Activated naive CD4-positive, alpha-beta T cell treated with anti-CD3 and anti-CD28 coated beads, Interleukin-2, amount 50 U/mL, for 16 hours (primary cell): Measurements from ENCODE around the gene TTC21A.

Experiments
- DNase-seq: peaks from one replicate; pipeline ENCODE4 v3.0.0-alpha.2; 2020

The TTC21A gene

GRCh38 chr3:39138804-39139415 is 31.4 kb downstream of the TTC21A start:
- DNase-seq, result no peak

GRCh38 chr3:39139442-39139841 is 32.0 kb downstream of the TTC21A start:
- DNase-seq, result no peak

GRCh38 chr3:39140341-39140971 is 33.0 kb downstream of the TTC21A start:
- DNase-seq, result no peak

GRCh38 chr3:39141171-39141995 is 33.9 kb downstream of the TTC21A start:
- DNase-seq, result no peak

DNA sequence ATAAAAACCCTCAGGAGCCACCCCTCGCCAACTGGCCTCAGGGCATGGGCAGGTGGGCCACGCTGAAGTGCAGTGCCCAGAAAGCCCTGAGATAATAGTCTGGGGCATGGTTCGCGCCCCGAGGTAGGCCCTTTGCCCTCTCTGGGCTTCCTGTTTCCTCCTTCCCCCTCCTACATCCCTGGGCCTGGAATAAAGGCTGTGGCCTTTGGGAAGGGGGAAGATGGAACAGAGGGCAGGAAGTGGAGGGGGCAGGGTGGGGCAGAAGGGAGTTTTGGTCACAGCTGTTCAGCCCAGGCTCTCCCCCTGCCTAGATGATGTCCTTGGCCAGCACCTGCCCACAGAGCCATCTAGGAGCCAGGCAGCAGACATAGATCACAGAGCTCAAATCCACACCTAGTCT is 34.6 kb downstream of the TTC21A start:
- no peak for DNase-seq

DNA sequence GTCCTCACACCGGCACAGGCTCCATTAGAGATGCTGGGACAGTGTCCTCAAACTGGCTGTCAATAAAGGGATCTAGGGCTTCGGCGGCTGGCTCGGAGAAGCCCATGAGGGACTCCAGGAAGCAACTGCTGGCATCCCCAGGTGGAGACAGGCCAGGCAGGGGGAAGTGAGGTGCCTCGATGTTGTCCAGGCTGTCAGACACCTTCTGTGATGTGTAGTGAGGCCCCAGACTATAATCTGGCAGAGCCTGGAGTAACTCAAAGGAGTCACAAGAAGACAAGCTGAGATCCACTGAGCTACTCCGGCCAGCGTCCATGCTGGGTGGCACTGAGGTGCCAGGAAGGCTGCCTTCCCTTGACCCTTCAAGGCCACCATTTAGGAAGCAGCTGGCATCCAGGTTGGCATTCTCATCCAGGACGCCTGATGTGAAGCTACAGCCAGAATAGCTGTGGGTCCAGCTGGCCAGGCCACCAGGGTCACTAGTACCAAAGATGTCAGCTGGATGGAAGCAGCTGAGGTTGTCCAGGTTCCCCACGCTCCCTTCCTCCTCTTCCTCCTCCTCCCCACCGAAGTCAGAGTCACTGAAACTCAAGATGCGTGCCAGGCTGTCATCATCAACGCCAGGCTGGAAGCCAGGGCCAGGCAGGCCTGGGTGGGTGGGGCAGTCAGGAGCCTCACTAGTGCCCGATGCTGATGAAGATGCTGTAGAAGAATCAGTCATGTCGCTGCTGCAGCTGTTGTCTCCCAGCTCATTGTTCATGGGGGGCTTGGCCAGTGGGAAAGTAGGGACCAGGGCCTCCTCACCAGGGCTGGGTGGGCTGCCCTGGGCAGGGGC is 35.8 kb downstream of the TTC21A start:
- no peak for DNase-seq

DNA sequence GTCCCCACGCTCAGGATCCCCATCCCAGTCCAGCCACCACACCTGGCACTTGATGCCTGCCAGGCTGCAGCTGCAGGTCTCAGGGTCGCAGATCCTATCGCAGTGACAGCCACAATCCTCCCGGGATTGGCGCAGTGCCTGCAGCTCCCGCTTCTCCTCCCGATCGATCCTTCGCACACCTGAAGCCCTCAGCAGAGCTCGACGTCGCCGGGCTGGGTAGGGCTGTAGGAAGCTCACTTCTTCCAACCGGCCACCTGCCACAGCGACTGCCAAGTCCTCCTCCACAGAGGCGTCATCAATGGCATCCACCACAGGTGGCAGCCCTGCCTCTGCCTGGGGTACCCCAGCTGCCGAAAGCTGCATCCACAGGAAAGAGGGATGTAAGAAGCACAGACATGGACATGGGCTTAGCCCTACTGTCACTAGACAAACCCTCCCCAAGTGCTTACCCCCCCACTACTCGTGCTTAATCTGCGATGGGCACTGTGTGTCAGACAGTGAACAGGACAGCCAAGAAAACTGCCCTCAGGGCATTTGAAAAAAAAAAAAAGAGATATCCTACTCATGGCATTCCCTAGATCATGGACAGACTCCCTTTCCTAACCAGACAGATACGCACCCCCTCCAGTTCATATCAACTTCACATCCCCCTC is 36.7 kb downstream of the TTC21A start:
- no peak for DNase-seq

- no peak for DNase-seq
Observed at GRCh38 chr3:39144748-39145380, 37.4 kb downstream of the TTC21A start.

- DNase-seq, result no peak
Observed at GRCh38 chr3:39146083-39146501, 38.6 kb downstream of the TTC21A start.

DNA sequence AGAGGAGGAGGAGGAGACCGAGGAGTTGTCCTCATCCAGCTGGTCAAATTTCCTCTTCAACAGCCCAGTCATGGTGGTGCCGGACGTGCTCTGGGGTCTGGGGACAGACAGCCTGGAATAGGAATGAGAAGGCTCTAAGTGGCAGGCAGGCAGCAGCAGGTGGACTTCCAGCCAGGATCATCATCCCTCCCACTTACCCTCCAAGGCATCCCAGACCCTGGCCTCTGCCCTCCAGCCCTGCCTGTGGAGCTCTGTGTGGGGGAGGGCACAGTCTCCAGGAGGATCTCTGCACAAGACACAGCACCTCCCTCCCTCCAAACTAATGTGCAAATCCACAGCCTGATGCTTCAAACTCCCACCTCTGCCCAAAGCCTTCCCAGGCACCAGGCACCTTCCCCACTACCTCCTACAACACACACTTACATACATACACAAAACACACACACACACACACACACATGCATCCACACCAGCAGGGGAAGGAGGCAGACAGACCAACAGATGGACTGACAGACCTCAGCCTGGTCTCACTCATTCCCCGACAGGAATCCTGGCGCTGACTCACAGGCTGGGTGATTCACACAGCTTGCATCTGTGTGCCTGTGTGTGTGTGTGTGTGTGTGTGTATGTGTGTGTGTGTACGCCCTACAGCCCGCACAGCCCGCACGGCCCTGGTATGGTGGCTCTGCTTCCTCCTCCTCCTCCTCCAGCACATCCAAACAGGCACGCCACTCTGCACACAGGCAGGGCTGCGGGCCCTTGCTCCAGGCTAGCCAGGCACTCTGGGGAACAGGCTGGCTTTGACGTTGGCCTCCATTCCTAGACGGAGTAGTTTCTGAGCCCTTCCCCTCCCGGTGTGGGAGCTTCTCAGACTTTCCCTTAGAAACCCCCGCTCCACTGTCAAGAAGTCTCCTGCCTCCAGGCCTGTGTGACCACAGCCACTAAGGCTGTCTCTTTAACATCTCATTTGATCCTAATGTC is 39.4 kb downstream of the TTC21A start:
- peak; percentile 79 for DNase-seq

DNA sequence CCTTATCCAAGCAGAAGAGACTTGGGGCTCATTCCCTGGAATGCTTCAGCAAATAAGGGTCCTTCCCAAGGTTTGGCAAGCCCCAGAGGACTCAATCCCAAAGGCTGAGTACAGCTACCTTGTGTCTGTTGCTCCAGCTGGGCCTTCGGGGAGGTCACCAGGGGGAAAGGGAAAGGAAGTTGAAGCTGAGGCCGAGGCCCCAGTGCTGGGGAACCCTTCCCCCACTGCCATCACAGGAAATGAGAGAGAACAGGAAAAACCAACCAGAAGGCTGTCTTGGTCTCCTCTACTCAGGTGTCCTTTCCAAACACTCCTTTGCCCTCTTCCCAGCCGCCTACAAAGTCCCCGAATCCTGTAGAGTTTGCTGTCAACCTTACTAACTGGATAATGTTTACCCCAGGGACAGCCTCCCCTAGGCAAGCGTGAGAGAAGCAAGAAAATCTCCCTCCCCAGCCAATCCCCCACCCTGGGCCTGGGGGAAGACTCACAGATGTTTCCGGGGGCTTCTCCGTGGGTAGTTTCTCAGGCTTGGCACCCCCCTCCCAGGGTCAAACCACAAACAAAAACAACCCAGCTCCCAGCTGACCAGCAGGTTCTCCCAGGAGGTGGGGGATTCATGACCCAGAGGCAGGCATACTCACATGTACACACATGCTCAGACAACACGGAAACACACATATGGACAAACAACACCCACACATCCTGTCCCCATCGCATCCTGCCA is 40.4 kb downstream of the TTC21A start:
- DNase-seq, result no peak

- DNase-seq, result no peak
Observed at GRCh38 chr3:39148435-39149058, 41.1 kb downstream of the TTC21A start.

DNA sequence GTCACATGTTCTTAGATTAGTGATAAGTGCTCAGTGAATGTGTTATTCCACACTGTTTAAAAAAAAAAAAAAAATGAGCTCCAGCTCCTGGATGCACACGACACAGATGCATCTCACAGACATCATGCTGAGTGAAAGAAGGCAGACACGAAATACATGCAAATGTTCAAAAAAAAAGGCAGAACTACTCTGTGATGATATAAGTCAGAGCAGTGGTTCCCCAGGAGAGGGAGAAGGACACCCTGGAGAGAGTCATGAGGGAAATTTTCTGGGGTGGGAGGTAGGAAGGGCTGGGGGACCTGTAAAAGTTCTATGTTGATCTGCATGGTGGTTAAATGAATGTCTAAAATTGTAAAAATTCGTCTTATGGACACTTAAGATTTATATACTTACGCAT is 41.6 kb downstream of the TTC21A start:
- DNase-seq, result no peak

- DNase-seq, result no peak
Observed at GRCh38 chr3:39149498-39150147, 42.1 kb downstream of the TTC21A start.

- DNase-seq, result no peak
Observed at GRCh38 chr3:39150148-39150802, 42.8 kb downstream of the TTC21A start.

DNA sequence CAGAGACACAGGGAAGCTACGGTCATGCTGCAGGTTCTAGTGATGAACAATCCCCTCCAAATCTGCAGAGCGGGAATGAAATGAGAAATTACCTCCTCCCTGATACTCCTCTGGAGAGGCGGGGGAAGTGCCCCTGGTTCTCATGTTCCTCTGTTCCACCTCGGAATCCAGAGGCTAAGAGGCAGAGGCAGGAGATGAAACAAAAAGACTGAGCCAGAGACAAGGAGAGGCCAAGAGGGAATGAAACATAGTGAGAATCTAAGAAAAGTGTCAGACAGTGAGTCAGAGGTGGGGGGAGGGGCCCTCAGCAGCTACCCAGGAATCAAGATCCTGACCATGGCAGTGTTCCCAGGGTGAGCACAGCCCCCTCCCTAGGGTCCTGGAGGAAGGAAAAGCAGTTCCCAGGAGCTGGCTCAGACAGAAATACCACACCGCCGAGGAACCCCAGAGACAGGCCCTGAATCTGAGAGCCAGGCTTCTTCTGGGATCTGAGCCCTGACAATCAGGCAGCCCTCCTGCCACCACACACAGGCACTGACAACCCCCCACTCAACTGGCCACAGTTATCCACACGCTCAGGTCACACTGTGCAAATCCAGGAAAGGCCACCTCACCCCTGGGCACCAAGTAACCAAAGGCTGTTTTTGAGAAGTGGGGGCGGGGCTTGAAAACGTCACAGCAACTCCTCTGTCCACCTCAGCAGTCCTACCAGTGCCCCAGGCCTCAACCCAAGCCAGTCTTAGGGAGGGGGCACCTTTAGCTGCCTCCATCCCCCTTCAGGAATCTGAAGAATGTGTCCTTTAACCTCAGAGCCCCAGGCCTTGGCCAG is 43.5 kb downstream of the TTC21A start:
- DNase-seq, result peak; percentile 72

- DNase-seq, result no peak
Observed at GRCh38 chr3:39153977-39154279, 46.4 kb downstream of the TTC21A start.
